ENCODE data around the gene RDH14.

RDH14 gene

DNA sequence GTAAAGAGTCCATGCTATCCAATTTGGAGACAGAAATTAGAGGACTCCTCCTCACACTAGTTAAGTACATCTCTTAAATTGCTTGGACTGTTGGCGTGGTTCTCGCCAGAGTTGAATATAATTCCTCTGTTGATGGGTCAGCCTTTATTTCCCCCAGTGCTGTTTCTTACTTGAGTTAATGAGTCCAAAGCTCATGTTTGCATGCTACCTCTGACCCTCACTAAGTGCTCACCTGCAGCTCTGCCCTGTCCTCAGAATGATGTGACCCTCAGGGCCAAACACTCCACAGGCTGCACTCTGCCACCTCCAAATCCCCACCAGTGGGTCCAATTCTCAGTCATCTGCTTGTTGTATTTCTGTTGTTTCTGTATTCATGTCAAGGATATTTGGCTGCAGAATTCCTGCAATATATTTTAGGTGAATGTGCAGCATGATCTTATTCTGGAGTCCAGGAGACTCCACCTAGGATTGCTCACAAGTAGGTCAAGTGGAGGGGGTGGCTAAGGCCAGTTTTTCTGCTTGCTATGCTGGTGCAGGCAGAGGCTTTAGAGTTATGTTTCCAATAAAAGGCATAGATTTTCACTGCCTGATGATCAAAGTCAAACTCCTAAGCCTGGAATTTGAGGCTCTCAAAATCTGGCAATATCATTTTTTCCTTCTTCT is 37.8 kb downstream of the RDH14 start:
- DNase-seq (ENCODE audit: low read depth in 2 of 2, low spot score in 1 of 2) = no peak

DNA sequence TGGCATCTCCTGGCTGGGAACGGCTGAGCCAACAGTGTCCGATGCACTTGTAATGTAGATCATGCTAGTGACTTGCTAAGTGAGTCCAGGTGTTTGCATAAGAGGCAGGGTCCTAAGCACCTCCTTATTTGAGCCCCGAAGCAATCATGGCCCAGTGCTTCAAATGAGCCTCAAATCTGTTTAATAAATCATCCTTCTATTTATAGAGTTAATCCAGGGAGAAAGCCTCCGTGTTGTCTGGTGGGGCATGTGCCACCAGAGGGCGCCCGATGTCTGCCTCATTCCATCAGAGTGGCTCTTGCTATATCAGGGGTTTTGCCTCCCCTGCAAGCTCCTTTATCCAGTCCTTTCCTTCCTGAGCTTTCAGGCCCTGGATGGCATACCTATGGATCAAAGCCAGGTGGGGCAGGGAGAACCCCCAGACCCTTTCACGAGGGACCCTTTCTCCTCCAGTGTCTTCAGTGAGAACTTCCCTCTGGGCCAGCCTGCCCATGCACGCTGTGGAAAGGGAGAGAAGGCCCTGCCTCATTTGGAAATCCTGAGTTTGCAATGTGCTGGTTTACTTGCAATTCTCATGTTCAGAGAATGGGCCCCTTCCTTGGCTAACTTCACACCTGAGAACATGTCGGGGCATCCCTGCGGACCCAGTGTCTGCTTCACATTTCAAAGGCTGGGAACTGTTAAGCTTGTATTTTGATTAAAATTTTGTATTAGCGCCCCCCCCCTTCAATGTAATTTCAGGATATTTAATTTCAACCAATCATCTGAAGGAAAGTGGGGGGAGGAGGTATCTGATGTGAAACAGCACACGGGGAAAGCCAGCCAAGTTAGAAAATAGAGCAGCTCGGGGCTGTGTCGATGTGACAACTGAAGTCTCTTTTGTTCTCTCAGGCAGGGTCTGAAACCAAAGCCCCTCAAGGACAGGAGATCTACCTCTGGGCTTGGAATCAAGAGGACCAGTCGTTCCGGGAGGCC is 39.7 kb downstream of the RDH14 start:
- DNase-seq (ENCODE audit: low read depth in 2 of 2, low spot score in 1 of 2) = peak; percentile 49 to 60

DNA sequence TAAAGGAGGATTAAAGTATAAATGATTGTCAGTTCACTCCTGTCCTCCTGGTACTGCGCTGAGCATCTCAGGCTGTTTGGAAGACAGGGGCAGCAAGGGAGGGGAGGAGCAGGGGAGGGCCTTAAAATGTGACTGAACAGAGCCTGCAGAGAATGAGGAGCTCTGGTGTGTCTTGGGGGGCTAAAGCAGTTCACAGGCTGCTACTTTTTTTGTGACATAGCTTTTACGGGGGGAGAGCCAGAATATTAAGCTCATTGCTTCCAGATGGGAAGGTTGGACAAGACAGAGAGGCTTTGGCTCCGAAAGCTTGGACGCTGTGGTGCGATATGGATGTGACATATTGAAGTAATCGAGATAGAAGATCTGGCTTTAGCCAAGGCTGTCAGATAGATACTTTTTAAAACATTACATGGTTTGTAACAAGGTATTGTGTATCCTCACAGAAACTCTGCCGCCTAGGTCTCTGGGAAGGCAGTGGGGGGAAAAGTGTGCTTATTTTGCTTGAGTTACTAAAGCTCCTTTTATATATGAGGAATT is 40.5 kb downstream of the RDH14 start:
- DNase-seq (ENCODE audit: low read depth in 2 of 2, low spot score in 1 of 2) = no peak

GRCh38 chr2:18518116-18519111 is 42.0 kb downstream of the RDH14 start:
- DNase-seq (ENCODE audit: low read depth in 2 of 2, low spot score in 1 of 2) = no peak

DNA sequence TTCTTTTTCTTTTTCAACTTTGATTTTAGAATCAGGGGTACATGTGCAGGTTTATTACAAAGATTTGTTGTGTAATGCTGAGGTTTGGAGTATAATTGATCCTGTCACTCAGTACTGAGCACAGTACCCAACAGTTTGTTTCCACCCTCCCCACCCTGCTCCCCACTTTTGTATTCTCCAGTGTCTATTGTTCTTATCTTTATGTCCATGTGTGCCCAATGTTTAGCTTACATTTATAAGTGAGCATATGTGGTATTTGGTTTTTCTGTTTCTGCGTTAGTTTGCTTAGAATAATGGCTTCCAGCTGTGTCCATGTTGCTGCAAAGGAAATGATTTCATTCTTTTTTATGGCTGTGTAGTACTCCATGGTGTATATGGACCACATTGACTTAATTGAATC is 43.1 kb downstream of the RDH14 start:
- DNase-seq (ENCODE audit: low read depth in 2 of 2, low spot score in 1 of 2) = no peak

DNA sequence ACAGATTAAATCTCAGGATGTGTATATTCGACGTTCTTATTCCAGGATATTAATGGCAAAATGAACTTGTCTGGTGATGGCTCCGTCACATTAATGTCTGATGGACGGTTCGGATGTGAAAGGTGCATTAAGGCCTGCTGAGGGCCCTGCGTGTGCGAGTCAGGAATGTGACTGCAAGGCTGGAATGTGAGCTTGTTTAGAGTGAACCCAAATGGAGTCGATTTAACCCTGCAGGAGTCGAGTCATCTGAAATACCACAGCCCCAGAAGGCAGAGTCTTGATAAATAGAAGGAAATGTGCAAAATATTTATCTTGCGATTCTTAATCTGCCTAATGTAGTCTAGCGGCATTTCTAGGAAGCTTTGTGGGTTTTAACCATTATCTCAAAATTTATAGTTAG is 44.3 kb downstream of the RDH14 start:
- DNase-seq (ENCODE audit: low read depth in 2 of 2, low spot score in 1 of 2) = no peak

- DNase-seq (ENCODE audit: low read depth in 2 of 2, low spot score in 1 of 2) = no peak
These were observed 45.7 kb downstream of the RDH14 start for GRCh38 chr2:18514526-18515461.

- no peak for DNase-seq (ENCODE audit: low read depth in 2 of 2, low spot score in 1 of 2)
These were observed 49.7 kb downstream of the RDH14 start for GRCh38 chr2:18510775-18511174.

DNA sequence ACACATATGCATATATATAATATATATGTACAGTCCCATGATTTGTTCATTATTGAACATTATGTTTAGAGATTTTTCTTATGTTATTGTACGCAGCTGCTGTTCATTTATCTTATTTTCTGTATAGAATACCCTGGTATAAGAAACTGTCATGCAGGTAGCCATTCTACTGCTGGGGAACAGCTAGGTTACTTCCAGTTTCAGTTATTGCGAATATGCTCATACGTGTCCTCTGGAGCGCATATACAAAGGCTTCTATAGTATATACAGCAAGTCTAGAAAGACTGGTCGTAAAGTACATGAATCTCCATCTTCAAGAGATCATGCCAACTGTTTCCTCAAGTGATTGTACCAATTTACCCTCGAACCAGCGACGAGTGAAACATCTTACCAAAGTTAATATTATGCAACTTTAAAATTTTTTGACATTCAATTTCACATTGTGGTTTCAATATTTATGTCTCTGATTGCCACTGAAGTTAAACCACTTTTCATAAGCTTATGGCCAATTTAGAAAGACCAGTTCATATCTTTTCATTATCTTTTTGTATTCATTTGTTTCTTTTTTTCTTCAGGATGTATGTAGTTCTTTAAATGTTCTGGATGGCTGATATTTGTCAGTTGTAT is 53.5 kb downstream of the RDH14 start:
- DNase-seq (ENCODE audit: low read depth in 2 of 2, low spot score in 1 of 2) = no peak

GRCh38 chr2:18505703-18506341 is 54.6 kb downstream of the RDH14 start:
- no peak for DNase-seq (ENCODE audit: low read depth in 2 of 2, low spot score in 1 of 2)
